ENCODE data around the gene PDYN.

PDYN gene

GRCh38 chr20:1935696-1936366 lies 58.0 kb downstream of the PDYN start:
- in situ Hi-C loops (cut with MboI; ENCODE audit: low sequenced_read_pairs), result no loop called here

DNA sequence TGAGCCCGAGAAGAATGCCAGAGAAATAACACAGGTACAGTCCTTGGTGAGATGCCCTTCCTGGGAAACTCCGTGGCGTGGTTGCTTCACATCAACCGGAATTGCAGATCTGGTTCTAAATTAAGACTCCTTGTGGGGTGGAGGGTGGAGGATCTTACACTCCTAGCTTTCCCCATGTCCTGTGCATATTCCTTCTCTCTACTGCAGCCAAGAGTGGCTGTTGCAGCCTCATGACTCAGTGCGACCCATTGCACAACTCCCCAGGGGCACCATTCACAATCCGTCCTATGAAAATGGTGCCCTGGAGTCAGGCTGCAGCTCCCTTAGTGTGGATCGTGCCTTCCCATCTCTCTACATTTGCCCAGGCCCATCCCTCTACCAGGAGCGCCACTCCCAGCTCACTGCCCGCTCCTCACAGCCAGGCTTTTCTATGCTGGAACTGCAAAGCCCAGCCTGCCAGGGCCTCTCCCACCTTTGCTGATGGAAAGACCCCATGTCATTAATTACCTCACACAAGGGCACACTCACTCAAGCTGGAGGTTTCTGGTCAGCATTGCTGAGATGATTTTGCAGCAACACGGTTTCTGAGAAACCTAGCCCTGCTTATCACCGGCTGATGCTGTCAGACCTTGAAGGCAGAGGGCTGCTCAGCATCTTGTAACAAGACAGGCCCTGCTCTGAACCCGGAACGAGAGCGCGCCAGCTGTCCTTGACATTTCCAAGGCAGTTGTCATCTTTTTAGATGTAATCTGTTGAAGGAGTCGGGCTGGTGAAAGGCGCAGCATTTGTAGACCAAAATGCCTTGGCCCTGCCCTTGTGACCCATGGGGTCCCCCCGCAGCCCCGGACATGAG lies 58.9 kb downstream of the PDYN start:
- in situ Hi-C loops (cut with MboI; ENCODE audit: low sequenced_read_pairs), result no loop called here

DNA sequence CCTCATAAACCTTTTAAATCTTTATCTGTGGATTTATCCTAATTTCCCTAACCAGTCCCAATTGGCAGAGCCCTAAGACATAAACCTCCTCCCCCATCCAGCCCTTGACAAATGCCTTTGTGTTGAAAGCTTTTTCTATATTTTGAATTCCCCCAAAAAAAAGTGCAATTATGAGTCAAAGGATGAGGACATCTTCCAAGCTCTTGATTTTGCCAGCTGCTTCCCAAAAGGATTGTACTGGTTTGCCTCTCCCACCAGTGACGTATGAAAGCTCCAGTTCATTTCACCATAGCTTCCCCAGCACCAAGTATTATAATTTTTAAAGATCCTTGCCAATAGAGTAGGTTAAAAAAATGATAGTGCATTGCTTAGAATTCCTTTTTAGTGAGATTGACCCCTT lies 59.7 kb downstream of the PDYN start:
- in situ Hi-C loops (cut with MboI; ENCODE audit: low sequenced_read_pairs), result no loop called here

GRCh38 chr20:1933465-1933870 lies 60.4 kb downstream of the PDYN start:
- in situ Hi-C loops (cut with MboI; ENCODE audit: low sequenced_read_pairs), result no loop called here

GRCh38 chr20:1932971-1933370 lies 60.9 kb downstream of the PDYN start:
- in situ Hi-C loops (cut with MboI; ENCODE audit: low sequenced_read_pairs), result no loop called here

DNA sequence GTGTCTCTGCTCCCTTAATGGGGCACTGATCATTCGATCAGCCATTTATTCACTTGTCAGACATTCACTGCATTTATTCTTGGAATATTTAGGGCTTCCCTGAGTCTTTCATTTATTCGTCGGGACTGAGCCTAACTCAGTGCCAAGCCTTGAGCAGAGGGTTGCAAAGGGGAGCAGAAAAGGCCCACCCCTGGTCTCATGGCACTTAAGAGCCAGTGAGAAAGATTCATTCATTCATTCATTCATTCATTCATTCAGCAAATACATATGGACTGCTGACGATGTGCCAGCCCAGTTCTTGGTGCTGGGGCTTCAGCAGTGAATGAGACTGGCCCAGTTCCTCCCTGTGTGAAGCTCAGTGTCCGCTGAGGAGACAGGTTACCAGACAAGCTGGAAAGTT lies 62.0 kb downstream of the PDYN start:
- in situ Hi-C loops (cut with MboI; ENCODE audit: low sequenced_read_pairs), result no loop called here

DNA sequence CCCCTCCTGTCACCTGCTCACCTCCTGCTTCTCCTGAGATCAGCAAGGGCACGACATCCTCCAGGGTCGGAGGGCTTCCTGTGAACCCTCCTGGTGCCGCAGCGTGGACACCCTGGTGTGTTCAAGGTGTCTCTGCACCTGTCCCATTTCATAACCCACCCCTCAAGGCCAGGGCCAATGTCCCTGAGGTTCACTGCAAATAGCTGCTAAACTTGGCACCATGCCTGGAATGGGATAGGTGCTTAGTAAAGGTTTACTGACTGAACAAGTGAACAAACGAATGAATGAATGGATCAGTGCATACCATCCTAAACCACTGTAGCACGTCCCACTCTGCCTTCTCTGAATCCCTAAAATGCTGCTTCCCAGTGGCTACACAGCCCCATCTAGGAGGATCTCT lies 63.7 kb downstream of the PDYN start:
- in situ Hi-C loops (cut with MboI; ENCODE audit: low sequenced_read_pairs), result no loop called here

DNA sequence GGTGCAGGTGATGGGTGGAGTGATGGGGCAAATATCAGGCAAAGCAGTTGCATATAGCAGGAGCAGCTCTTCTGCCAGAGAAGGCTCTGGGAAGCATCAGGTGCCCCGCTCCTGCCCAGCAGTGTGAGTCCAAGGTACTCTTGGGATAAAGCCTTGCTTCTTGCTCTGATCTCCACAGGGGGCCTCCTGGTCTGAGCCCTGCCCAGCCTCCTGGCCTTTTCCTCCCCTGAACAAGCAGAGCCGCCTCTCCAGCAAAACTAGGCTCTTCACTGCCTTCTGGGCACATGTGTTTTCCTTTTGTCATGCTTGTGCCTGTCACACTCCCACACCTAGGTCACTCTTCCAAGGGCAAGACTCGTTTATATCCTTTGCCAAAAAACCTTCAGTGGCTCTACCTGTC lies 64.4 kb downstream of the PDYN start:
- in situ Hi-C loops (cut with MboI; ENCODE audit: low sequenced_read_pairs), result no loop called here

GRCh38 chr20:1928782-1929181 lies 65.1 kb downstream of the PDYN start:
- in situ Hi-C loops (cut with MboI; ENCODE audit: low sequenced_read_pairs), result no loop called here
